OCI-LY1 (cell line): ENCODE measurements around the gene PDE4D.

Experiments used
- EZH2 ChIP-seq: fragments of 200-600 bp; sonication (generic), shearing (Covaris generic); IDR thresholded peaks from 2 replicates; pipeline ENCODE4 v1.8.0; 2017; ENCODE audit warnings: borderline replicate concordance, mixed run types, mild to moderate bottlenecking, antibody characterized with exemption, low read length, moderate library complexity, mixed read lengths
- TF ChIP-seq, protein P1 (sequence below): fragments of 200-600 bp; sonication (generic), shearing (Covaris generic); IDR thresholded peaks from 2 replicates; pipeline ENCODE4 v1.5.1; 2017; ENCODE audit warnings: mild to moderate bottlenecking, antibody characterized with exemption, low read length, moderate library complexity, mixed read lengths

DNA sequence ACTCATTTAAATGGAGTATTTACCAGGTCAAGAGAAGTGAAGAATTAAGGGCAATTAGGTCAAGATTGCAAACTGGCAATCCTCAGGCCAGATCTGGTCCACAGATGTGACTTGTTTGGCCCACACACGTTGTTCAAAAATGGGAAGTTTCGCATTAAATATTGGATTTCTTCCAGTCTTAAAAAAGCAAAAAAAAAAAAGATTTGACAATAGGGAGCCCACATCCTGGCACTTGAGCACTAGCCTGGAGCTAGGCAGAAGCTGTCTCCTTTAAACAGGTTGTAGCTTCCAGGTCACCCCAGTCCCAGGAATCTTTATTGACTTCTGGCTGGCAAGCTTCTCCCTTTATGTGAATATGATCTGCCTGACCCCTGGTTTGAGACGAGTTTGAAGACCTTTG lies 790.2 kb downstream of the PDE4D start:
- TF ChIP-seq EZH2, result no peak
- TF ChIP-seq, protein P1, sequence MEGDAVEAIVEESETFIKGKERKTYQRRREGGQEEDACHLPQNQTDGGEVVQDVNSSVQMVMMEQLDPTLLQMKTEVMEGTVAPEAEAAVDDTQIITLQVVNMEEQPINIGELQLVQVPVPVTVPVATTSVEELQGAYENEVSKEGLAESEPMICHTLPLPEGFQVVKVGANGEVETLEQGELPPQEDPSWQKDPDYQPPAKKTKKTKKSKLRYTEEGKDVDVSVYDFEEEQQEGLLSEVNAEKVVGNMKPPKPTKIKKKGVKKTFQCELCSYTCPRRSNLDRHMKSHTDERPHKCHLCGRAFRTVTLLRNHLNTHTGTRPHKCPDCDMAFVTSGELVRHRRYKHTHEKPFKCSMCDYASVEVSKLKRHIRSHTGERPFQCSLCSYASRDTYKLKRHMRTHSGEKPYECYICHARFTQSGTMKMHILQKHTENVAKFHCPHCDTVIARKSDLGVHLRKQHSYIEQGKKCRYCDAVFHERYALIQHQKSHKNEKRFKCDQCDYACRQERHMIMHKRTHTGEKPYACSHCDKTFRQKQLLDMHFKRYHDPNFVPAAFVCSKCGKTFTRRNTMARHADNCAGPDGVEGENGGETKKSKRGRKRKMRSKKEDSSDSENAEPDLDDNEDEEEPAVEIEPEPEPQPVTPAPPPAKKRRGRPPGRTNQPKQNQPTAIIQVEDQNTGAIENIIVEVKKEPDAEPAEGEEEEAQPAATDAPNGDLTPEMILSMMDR, result no peak
